Kidney (tissue), 14 donors: Measurements from ENCODE around the gene SEMA5A. TPM values are rescaled to one million over a fixed set of nuclear protein-coding genes. Genes with fewer than 3 reads are reported as not detected.

Experiments
- DNase-seq, 5 donors: peaks; one replicate each; pipeline ENCODE4 v3.0.0-alpha.2; 2013 to 2020
- FAIRE-seq: peaks from 2 replicates; lab custom pipeline; 2012; peaks lifted over from hg19 to GRCh38; lab: Jason Lieb, UNC
- H3K27ac ChIP-seq, 2 donors: one replicate each; pipeline ENCODE4 v1.7.0; 2013; ENCODE audit warnings: low read depth in 2 of 2, low read length in 2 of 2, inconsistent platforms in 1 of 2
- H3K27me3 ChIP-seq: one replicate; pipeline ENCODE4 v1.7.1; 2013; ENCODE audit warnings: low read length, inconsistent platforms; ENCODE audit not compliant: control insufficient read depth, insufficient read depth
- H3K36me3 ChIP-seq, 3 donors: one replicate each; pipeline versions ENCODE4 v1.7.0 to v1.7.1; 2013; ENCODE audit warnings: low read length in 3 of 3, control low read depth in 1 of 3, inconsistent platforms in 1 of 3; ENCODE audit not compliant: insufficient read depth in 3 of 3, control insufficient read depth in 2 of 3
- H3K4me1 ChIP-seq, 3 donors: one replicate each; pipeline versions ENCODE4 v1.7.0 to v1.7.1; 2013; ENCODE audit warnings: low read length in 3 of 3, inconsistent platforms in 1 of 3, low read depth in 1 of 3; ENCODE audit not compliant: control insufficient read depth in 2 of 3, insufficient read depth in 2 of 3
- H3K4me3 ChIP-seq, 3 donors: one replicate each; pipeline versions ENCODE4 v1.7.0 to v1.8.1; 2013; ENCODE audit warnings: low read length in 3 of 3, control low read depth in 1 of 3, inconsistent platforms in 1 of 3
- H3K9ac ChIP-seq, 3 donors: one replicate each; pipeline versions ENCODE4 v1.7.0 to v1.7.1; 2013; ENCODE audit warnings: low read length in 3 of 3, control low read depth in 1 of 3, inconsistent platforms in 1 of 3
- H3K9me3 ChIP-seq, 3 donors: one replicate each; pipeline versions ENCODE4 v1.7.0 to v1.7.1; 2013; ENCODE audit warnings: low read length in 3 of 3, control low read depth in 1 of 3, inconsistent platforms in 1 of 3; ENCODE audit not compliant: control insufficient read depth in 2 of 3, insufficient read depth in 1 of 3
- intact Hi-C: fragments of 100-400 bp; cut with DNase I; formaldehyde crosslinking; loops from one replicate; pipeline ENCODE4 v1.11.1; 2022
- polyA plus RNA-seq: library from polyadenylated mRNA; stranded (reverse); fragments of 350-450 nt; fragmentation: Illumina TruSeq; extraction: RNeasy Lipid Tissue Mini Kit (QIAGEN cat#74804); gene quantifications from one replicate; pipeline ENCODE4 v1.2.3, GENCODE V29; 2014; ENCODE audit warnings: low read depth, low replicate concordance; ENCODE audit not compliant: insufficient read depth
- total RNA-seq: library from RNA; stranded (reverse); fragmentation: NEBNext Ultra II Directional; extraction: Animal tissue kit (Norgen Biotek cat#: 25700); gene quantifications from one replicate; pipeline ENCODE4 v1.2.1, GENCODE V29; 2021
- TF ChIP-seq, protein P1 (sequence below): IDR thresholded peaks from 3 replicates; pipeline ENCODE4 v1.5.1; 2012; ENCODE audit warnings: mild to moderate bottlenecking, moderate library complexity, borderline replicate concordance; ENCODE audit not compliant: insufficient read depth; ENCODE audit errors: extremely low read depth
- donor health status: control.
- donor health status: control.
- donor health status: control.
- donor health status: control.
- donor health status: control.
- donor health status: DM: yes; HTN: yes; CAD: no.
- donor health status: Normal renal cell carcinoma (clear cell type).

The SEMA5A gene
- total and polyA plus RNA-seq, 2 donors from 2014 or later: 7.9 to 23.3 TPM

DNA sequence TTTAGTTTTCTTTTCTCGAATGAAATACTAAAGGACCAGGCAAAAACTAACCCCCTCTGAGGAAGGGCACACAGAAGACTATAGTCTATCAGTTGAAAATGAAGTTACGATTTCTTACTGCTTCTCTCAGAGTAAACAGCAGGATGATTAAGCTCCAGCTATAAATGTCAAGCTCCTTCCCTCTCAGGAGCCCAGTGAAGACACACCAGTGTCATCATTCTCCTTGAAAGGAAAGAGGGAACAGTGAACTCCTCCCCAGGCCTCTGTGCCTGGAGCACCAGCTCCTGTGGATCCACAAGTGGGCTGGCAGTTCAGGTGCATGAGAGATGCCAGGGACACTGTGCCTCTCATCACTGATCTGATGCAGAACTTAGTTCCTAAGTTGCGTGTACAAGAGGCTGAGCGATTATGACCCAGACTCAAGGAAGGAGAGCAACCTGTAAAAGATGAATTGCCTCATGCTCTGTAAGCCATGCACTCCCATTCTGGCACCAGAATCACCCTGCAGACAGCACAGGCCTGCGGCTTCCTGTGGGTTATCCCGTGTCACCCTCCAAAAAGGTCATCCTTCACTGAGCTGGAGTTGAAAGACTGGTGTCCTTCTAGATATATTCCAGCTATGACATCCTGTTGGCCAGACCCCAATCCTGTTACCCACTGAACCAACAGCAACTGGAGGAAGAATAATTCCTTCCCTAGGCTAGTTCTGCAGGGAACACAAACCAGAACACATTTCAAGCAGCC lies 394.0 kb downstream of the SEMA5A start:
- H3K36me3 ChIP-seq: peaks cover 0 to 6% (median 0%) of the 10 kb centered on the region in 3 donors
- no peak overlapping the region for H3K9ac ChIP-seq
- H3K27ac ChIP-seq: no peak overlapping the region
- no peaks in the 10 kb centered on the region for H3K4me1 ChIP-seq
- peak in 2 of 5 donors; percentile 24 to 50 for DNase-seq
- no peak for FAIRE-seq
- no peaks in the 10 kb centered on the region for H3K9me3 ChIP-seq
- TF ChIP-seq, protein P1, sequence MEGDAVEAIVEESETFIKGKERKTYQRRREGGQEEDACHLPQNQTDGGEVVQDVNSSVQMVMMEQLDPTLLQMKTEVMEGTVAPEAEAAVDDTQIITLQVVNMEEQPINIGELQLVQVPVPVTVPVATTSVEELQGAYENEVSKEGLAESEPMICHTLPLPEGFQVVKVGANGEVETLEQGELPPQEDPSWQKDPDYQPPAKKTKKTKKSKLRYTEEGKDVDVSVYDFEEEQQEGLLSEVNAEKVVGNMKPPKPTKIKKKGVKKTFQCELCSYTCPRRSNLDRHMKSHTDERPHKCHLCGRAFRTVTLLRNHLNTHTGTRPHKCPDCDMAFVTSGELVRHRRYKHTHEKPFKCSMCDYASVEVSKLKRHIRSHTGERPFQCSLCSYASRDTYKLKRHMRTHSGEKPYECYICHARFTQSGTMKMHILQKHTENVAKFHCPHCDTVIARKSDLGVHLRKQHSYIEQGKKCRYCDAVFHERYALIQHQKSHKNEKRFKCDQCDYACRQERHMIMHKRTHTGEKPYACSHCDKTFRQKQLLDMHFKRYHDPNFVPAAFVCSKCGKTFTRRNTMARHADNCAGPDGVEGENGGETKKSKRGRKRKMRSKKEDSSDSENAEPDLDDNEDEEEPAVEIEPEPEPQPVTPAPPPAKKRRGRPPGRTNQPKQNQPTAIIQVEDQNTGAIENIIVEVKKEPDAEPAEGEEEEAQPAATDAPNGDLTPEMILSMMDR: no peak
- no peak overlapping the region for H3K4me3 ChIP-seq
- intact Hi-C loops: no loop called here
- no peaks in the 10 kb centered on the region for H3K27me3 ChIP-seq

GRCh38 chr5:9149988-9150387 lies 395.9 kb downstream of the SEMA5A start:
- Histone ChIP-seq H3K4me1 (no peaks in the 10 kb centered on the region), H3K9me3 (no peaks in the 10 kb centered on the region), H3K27me3 (no peaks in the 10 kb centered on the region), H3K36me3 (peaks cover 0 to 6% (median 0%) of the 10 kb centered on the region in 3 donors), H3K27ac (no peak overlapping the region), H3K4me3 (no peak overlapping the region), H3K9ac (no peak overlapping the region)
- no peak for FAIRE-seq
- intact Hi-C loops: no loop called here
- TF ChIP-seq, protein P1: no peak
- no peak for DNase-seq

DNA sequence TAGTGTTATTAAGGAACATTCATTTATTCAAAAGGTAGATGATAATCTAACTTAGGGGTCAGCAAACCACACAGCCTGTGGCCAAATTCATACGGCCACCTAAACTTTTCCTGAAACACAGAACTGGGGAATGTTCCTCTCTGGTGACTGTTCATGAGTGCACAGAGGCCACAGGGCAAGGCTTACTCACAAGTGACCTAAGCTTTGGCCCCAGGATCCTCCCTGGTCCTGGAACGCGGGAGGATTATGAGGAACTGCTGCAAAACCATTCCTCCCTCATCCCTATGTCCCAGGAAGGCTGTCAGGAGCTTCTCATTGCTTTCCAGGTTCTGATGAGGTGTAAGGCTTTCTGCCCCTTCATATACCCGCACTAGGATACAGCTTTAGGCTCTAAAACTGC lies 397.6 kb downstream of the SEMA5A start:
- no peak overlapping the region for H3K4me3 ChIP-seq
- no peak for FAIRE-seq

More for the DNA sequence above, 397.6 kb downstream of the SEMA5A start:
- Histone ChIP-seq H3K36me3 (peaks cover 0 to 6% (median 0%) of the 10 kb centered on the region in 3 donors), H3K27me3 (no peaks in the 10 kb centered on the region), H3K9ac (no peak overlapping the region), H3K27ac (no peak overlapping the region), H3K9me3 (no peaks in the 10 kb centered on the region), H3K4me1 (no peaks in the 10 kb centered on the region)
- TF ChIP-seq, protein P1: no peak
- no peak for DNase-seq
- intact Hi-C loops: no loop called here
